ENCODE results near the gene HOXA10. TPM values are rescaled to one million over a fixed set of nuclear protein-coding genes. Genes with fewer than 3 reads are reported as not detected.
A peak's percentile ranks its signal among the peaks of the same experiment; 100 is the strongest.

Gene HOXA10
- total and polyA plus RNA-seq, 4 donors, result 0.03 to 0.70 (median 0.13) TPM

DNA sequence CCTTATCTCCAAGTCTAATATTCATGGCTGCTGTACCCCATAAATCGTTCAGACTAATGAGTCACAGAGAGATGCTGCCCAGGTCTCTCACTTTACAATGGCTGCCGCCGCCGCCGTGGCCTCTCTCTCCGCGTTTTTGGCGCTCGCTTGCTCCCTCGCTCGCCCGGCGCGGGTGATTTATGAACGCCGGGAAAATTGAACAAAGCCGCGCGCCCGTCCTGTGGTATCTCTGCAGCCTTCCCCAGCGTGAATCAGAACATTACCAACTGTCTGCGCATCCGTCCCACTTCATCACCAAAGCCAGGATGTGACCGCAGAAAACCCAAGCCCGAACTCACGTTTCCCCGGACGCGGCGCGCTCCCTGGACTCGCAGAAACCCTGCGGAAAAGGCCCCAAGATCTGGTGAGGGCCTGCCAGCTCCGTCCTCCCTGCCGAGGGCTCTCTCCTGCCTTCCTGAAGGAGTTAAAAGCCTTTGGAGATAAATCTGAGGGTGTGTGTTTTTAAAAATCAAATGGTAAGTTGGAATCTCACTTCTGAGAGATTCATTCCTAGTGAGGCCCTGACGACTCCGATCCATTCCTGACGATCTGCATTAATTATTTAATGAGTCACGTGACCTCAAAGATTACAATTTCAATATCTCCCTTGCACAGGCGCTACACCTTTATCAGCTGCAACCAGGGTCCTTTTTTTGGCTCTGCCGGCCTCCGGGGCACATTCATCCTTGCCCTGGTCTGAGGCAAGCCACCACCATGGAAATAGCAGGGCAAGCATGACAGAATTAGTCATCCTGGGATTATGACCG, 49.8 kb downstream of the HOXA10 start:
- Histone ChIP-seq H3K9ac (ENCODE audit: low read depth in 1 of 2, low read length in 2 of 2) (no peak overlapping the region), H3K9me3 (ENCODE audit: control insufficient read depth in 4 of 4, low read length in 3 of 4) (peaks cover 0 to 4% (median 0%) of the 10 kb centered on the region in 4 donors), H3K27me3 (ENCODE audit: control insufficient read depth in 4 of 4, insufficient read depth in 4 of 4, low read length in 3 of 4) (peaks cover 2 to 22% (median 9%) of the 10 kb centered on the region in 4 donors), H3K4me1 (ENCODE audit: control insufficient read depth in 4 of 4, insufficient read depth in 4 of 4, low read length in 3 of 4) (peaks cover 4 to 16% (median 9%) of the 10 kb centered on the region in 4 donors), H3K36me3 (ENCODE audit: control insufficient read depth in 4 of 4, insufficient read depth in 3 of 4, low read depth in 1 of 4, low read length in 3 of 4) (no peaks in the 10 kb centered on the region), H3K4me3 (ENCODE audit: low read depth in 1 of 3, low read length in 3 of 3) (no peak overlapping the region), H3K27ac (ENCODE audit: low read depth in 1 of 2, low read length in 2 of 2) (no peak overlapping the region)
- peak; percentile 27 for DNase-seq (ENCODE audit: low spot score)
- TF ChIP-seq, protein P1, sequence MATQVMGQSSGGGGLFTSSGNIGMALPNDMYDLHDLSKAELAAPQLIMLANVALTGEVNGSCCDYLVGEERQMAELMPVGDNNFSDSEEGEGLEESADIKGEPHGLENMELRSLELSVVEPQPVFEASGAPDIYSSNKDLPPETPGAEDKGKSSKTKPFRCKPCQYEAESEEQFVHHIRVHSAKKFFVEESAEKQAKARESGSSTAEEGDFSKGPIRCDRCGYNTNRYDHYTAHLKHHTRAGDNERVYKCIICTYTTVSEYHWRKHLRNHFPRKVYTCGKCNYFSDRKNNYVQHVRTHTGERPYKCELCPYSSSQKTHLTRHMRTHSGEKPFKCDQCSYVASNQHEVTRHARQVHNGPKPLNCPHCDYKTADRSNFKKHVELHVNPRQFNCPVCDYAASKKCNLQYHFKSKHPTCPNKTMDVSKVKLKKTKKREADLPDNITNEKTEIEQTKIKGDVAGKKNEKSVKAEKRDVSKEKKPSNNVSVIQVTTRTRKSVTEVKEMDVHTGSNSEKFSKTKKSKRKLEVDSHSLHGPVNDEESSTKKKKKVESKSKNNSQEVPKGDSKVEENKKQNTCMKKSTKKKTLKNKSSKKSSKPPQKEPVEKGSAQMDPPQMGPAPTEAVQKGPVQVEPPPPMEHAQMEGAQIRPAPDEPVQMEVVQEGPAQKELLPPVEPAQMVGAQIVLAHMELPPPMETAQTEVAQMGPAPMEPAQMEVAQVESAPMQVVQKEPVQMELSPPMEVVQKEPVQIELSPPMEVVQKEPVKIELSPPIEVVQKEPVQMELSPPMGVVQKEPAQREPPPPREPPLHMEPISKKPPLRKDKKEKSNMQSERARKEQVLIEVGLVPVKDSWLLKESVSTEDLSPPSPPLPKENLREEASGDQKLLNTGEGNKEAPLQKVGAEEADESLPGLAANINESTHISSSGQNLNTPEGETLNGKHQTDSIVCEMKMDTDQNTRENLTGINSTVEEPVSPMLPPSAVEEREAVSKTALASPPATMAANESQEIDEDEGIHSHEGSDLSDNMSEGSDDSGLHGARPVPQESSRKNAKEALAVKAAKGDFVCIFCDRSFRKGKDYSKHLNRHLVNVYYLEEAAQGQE (IDR thresholded peaks at IDR 0.05), result no peak
- TF ChIP-seq, protein P2, sequence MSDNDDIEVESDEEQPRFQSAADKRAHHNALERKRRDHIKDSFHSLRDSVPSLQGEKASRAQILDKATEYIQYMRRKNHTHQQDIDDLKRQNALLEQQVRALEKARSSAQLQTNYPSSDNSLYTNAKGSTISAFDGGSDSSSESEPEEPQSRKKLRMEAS (IDR thresholded peaks at IDR 0.05), result no peak
- TF ChIP-seq RXRA (IDR thresholded peaks at IDR 0.05) (no peak), EGR1 (IDR thresholded peaks at IDR 0.05; ENCODE audit: low read depth in 2 of 2) (no peak), HNF4G (IDR thresholded peaks at IDR 0.05) (no peak), HNF4A (conservative IDR thresholded peaks at IDR 0.05) (no peak), GABPA (IDR thresholded peaks at IDR 0.05 in 1 of 2, conservative IDR thresholded peaks at IDR 0.05 in 1 of 2) (no peak), SP1 (IDR thresholded peaks at IDR 0.05) (no peak), YY1 (IDR thresholded peaks at IDR 0.05) (no peak), JUND (IDR thresholded peaks at IDR 0.05) (no peak), FOXA2 (IDR thresholded peaks at IDR 0.05) (no peak), RAD21 (IDR thresholded peaks at IDR 0.05) (no peak)
- TF ChIP-seq, protein P3, sequence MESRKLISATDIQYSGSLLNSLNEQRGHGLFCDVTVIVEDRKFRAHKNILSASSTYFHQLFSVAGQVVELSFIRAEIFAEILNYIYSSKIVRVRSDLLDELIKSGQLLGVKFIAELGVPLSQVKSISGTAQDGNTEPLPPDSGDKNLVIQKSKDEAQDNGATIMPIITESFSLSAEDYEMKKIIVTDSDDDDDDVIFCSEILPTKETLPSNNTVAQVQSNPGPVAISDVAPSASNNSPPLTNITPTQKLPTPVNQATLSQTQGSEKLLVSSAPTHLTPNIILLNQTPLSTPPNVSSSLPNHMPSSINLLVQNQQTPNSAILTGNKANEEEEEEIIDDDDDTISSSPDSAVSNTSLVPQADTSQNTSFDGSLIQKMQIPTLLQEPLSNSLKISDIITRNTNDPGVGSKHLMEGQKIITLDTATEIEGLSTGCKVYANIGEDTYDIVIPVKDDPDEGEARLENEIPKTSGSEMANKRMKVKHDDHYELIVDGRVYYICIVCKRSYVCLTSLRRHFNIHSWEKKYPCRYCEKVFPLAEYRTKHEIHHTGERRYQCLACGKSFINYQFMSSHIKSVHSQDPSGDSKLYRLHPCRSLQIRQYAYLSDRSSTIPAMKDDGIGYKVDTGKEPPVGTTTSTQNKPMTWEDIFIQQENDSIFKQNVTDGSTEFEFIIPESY (IDR thresholded peaks at IDR 0.05), result no peak
- TF ChIP-seq, protein P4, sequence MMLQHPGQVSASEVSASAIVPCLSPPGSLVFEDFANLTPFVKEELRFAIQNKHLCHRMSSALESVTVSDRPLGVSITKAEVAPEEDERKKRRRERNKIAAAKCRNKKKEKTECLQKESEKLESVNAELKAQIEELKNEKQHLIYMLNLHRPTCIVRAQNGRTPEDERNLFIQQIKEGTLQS (IDR thresholded peaks at IDR 0.05), result no peak
- WGBS, result 25% methylated on average over 43 of the region's 43 CpGs

DNA sequence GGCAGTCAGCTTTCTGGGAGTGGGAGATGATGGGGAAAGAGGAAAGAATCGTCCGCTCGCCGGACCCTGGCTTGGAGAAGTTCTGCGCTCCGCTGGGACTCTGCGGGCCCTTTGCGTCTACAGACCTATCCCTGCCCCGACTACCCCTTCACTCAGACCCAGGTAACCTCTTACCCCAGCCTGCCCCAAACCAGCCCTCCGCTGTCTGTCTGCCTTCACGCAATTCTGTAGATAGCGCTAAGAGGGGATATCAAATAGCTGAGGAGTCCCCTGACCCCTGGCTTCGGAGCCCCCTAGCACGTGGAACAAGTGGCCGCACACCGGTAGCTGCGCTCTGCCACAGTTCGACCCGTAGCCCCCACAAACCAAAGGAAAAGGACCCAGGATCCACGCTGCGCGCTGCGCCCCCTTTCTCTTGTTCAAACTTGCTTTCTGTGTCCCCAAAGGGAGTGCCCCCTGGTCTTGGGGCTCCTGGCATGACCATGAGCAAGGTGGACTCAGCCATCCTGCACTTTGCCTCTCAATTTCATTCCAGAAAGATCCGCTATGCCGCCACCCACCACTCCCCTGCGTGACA, 50.6 kb downstream of the HOXA10 start:
- DNase-seq (ENCODE audit: low spot score), result no peak
- TF ChIP-seq RXRA (IDR thresholded peaks at IDR 0.05) (no peak), SP1 (IDR thresholded peaks at IDR 0.05) (no peak), NR2F2 (IDR thresholded peaks at IDR 0.05) (no peak), HNF4G (IDR thresholded peaks at IDR 0.05) (no peak), EGR1 (IDR thresholded peaks at IDR 0.05; ENCODE audit: low read depth in 2 of 2) (no peak), JUND (IDR thresholded peaks at IDR 0.05) (no peak), HNF4A (conservative IDR thresholded peaks at IDR 0.05) (no peak), RAD21 (IDR thresholded peaks at IDR 0.05) (no peak), FOXA1 (IDR thresholded peaks at IDR 0.05) (no peak)
- TF ChIP-seq, protein P1 (IDR thresholded peaks at IDR 0.05), result no peak
- H3K27ac ChIP-seq (ENCODE audit: low read depth in 1 of 2, low read length in 2 of 2), result no peak overlapping the region
- WGBS, result 39% methylated on average over 26 of the region's 26 CpGs
- H3K4me1 ChIP-seq (ENCODE audit: control insufficient read depth in 4 of 4, insufficient read depth in 4 of 4, low read length in 3 of 4), result peaks cover 4 to 16% (median 9%) of the 10 kb centered on the region in 4 donors
- H3K4me3 ChIP-seq (ENCODE audit: low read depth in 1 of 3, low read length in 3 of 3), result no peak overlapping the region
- H3K9me3 ChIP-seq (ENCODE audit: control insufficient read depth in 4 of 4, low read length in 3 of 4), result peaks cover 0 to 4% (median 0%) of the 10 kb centered on the region in 4 donors
- no peak overlapping the region for H3K9ac ChIP-seq (ENCODE audit: low read depth in 1 of 2, low read length in 2 of 2)
- H3K36me3 ChIP-seq (ENCODE audit: control insufficient read depth in 4 of 4, insufficient read depth in 3 of 4, low read depth in 1 of 4, low read length in 3 of 4), result no peaks in the 10 kb centered on the region
- peaks cover 2 to 21% (median 11%) of the 10 kb centered on the region in 4 donors for H3K27me3 ChIP-seq (ENCODE audit: control insufficient read depth in 4 of 4, insufficient read depth in 4 of 4, low read length in 3 of 4)
